ENCODE measurements around the gene TPK1. TPM values are rescaled to one million over a fixed set of nuclear protein-coding genes. Genes with fewer than 3 reads are reported as not detected.

Gene TPK1
- polyA plus RNA-seq, 2 of the 4 experiments (the other 2 are of a cell fraction) = 1.4 to 2.5 TPM

DNA sequence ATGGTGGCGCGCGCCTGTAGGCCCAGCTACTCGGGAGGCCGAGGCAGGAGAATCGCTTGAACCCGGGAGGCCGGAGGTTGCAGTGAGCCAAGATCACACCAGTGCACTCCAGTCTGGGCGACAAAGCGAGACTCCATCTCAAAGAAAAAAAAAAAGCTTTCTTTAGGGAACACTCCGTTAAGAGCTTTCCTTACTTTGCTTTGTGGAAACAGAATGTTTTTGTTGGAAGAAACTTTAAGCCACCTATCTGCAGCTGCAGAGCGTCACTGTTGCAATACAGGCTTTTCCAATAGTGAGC is 641 bp upstream of the TPK1 start:
- Histone ChIP-seq H3K27ac (peak overlapping the region; percentile 91 to 93), H3K4me3 (peak overlapping the region; percentile 75), H3K4me1 (0 out of 3 replicates have a peak, but pooled peaks cover 4% of the 10 kb centered on the region), H3K9me3 (no peaks in the 10 kb centered on the region), H3K4me2 (peak overlapping the region; percentile 73)
- TF ChIP-seq RCOR1 (IDR thresholded peaks at IDR 0.05; ENCODE audit: low read depth, low read length) (no peak), CHD4 (IDR thresholded peaks at IDR 0.05; ENCODE audit: borderline replicate concordance) (0 out of 2 replicates have a peak, but pooled peaks have one; percentile 22), SMC3 (IDR thresholded peaks at IDR 0.05) (no peak)
- WGBS (ENCODE audit: missing lambda C conversion rate) = 68% methylated on average over 12 of the region's 12 CpGs
- FAIRE-seq (no peak), DNase-seq (ENCODE audit: low read depth in 1 of 2, low spot score in 1 of 2) (no peak), ATAC-seq (no peak)
- ChIA-PET CTCF (interaction anchor here (0.6 to 2.0 kb wide), 4 partner anchors 17 to 1982 kb away, joined by 3 to 7 read pairs (median 3); no protein-coding TSS in a partner anchor), POLR2A (interaction anchor here (0.7 to 1.5 kb wide), 4 partner anchors 9 to 93 kb away, joined by 3 to 5 read pairs (median 4); no protein-coding TSS in a partner anchor)

DNA sequence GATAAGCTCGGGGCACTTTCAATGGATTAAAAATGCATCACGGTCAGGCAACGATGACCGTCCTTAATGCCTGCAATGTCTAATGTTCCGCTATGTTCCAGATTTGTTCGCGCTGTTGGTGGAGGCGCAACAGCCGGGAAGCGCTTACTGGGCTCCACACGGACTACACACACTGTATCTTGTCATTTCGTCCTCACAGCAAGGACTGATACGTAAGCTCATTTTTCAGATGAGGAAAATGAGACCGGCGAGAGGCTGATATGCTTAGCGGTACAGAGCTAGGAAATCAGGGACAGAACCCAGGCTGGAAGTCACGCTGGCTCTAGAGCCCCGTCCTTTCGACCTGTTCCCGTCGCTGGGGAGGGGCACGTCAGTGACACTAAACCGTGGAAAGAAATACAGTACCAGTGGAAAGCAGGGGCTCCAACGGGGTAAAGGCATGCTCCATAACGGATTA is 670 bp downstream of the TPK1 start:
- POLR2A ChIA-PET = interaction anchor here (0.8 to 1.5 kb wide), 3 partner anchors 13 to 50 kb away, joined by 3 read pairs; no protein-coding TSS in a partner anchor
- peak overlapping the region; percentile 73 for H3K4me2 ChIP-seq
- TF ChIP-seq, protein P1, sequence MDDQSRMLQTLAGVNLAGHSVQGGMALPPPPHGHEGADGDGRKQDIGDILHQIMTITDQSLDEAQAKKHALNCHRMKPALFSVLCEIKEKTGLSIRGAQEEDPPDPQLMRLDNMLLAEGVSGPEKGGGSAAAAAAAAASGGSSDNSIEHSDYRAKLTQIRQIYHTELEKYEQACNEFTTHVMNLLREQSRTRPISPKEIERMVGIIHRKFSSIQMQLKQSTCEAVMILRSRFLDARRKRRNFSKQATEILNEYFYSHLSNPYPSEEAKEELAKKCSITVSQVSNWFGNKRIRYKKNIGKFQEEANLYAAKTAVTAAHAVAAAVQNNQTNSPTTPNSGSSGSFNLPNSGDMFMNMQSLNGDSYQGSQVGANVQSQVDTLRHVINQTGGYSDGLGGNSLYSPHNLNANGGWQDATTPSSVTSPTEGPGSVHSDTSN (IDR thresholded peaks at IDR 0.05) = no peak
- TF ChIP-seq, protein P2, sequence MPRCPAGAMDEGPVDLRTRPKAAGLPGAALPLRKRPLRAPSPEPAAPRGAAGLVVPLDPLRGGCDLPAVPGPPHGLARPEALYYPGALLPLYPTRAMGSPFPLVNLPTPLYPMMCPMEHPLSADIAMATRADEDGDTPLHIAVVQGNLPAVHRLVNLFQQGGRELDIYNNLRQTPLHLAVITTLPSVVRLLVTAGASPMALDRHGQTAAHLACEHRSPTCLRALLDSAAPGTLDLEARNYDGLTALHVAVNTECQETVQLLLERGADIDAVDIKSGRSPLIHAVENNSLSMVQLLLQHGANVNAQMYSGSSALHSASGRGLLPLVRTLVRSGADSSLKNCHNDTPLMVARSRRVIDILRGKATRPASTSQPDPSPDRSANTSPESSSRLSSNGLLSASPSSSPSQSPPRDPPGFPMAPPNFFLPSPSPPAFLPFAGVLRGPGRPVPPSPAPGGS (IDR thresholded peaks at IDR 0.05) = no peak
- TF ChIP-seq EHF (CRISPR knock-in tag; IDR thresholded peaks at IDR 0.05) = no peak
- peak; percentile 20 to 55 for DNase-seq (ENCODE audit: low read depth in 1 of 2, low spot score in 1 of 2)
- CTCF ChIA-PET = interaction anchor here (0.6 to 1.2 kb wide), 2 partner anchors 11 to 20 kb away, joined by 3 to 4 read pairs; no protein-coding TSS in a partner anchor
- WGBS (ENCODE audit: missing lambda C conversion rate) = 2% methylated on average over 25 of the region's 25 CpGs
- no peak for FAIRE-seq
- H3K4me1 ChIP-seq = 0 out of 3 replicates have a peak, but pooled peaks cover 4% of the 10 kb centered on the region
- H3K4me3 ChIP-seq = peak overlapping the region; percentile 75
- ATAC-seq = peak; percentile 72 to 74
- peak overlapping the region; percentile 91 to 93 for H3K27ac ChIP-seq
- no peaks in the 10 kb centered on the region for H3K9me3 ChIP-seq

DNA sequence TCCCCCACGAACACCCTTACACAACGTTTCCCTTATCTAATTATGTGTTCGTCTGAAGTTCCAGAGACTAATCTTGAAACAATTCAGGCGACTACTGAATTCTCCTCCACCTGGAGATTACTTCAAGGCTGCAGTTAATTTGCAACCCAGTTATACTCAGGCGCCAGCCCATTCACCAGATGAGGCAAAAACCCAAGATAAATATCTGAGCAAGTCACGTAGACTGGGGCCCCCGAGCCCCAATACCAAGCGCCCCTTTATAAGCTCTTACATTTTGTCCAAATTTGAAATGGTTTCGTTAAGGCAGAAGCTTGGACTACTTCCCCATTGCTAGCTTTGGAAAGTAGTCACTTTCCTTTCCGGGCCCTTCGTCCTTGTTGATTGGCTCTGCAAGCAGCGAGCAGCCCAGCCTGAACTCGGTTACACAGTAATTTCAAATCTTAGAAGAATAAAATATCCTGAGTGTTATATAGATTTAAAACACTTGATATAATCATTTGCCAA is 1.2 kb downstream of the TPK1 start:
- DNase-seq (ENCODE audit: low read depth in 1 of 2, low spot score in 1 of 2) (peak in 1 of 2 experiments; percentile 1), ATAC-seq (peak in 1 of 2 experiments; percentile 4; a peak in 3 of 6 replicates), FAIRE-seq (no peak)
- H3K27ac ChIP-seq = peak overlapping the region; percentile 91 to 93; a peak in 5 of 6 replicates
- WGBS (ENCODE audit: missing lambda C conversion rate) = 57% methylated on average over 13 of the region's 13 CpGs
- H3K4me2 ChIP-seq = peak overlapping the region; percentile 73
- H3K4me1 ChIP-seq = 0 out of 3 replicates have a peak, but pooled peaks cover 4% of the 10 kb centered on the region
- POLR2A ChIA-PET = interaction anchor here (0.9 kb wide), 1 partner anchor 12 kb away, joined by 3 read pairs; no protein-coding TSS in a partner anchor
- H3K4me3 ChIP-seq = peak overlapping the region; percentile 75
- TF ChIP-seq ESRRA (IDR thresholded peaks at IDR 0.05; ENCODE audit: borderline replicate concordance, low read length) (no peak), PHF8 (IDR thresholded peaks at IDR 0.05; ENCODE audit: borderline replicate concordance, low read depth) (no peak), KDM5A (IDR thresholded peaks at IDR 0.05) (no peak), HDAC2 (IDR thresholded peaks at IDR 0.05) (no peak), KDM1A (IDR thresholded peaks at IDR 0.05; ENCODE audit: low read depth) (no peak), SMC3 (IDR thresholded peaks at IDR 0.05) (no peak), CBX8 (IDR thresholded peaks at IDR 0.05) (no peak), ZC3H11A (IDR thresholded peaks at IDR 0.05) (no peak), ZFP36 (IDR thresholded peaks at IDR 0.05; ENCODE audit: borderline replicate concordance, partially characterized antibody) (no peak), TP53 (CRISPR knock-in tag; IDR thresholded peaks at IDR 0.05) (no peak), ZNF302 (CRISPR knock-in tag; IDR thresholded peaks at IDR 0.05) (no peak), CHD2 (IDR thresholded peaks at IDR 0.05; ENCODE audit: low read length, partially characterized antibody) (no peak), ZSCAN20 (CRISPR knock-in tag; IDR thresholded peaks at IDR 0.05) (no peak), EHF (CRISPR knock-in tag; IDR thresholded peaks at IDR 0.05) (no peak), CBX2 (IDR thresholded peaks at IDR 0.05; ENCODE audit: borderline replicate concordance, low read depth) (no peak), CEBPB (IDR thresholded peaks at IDR 0.05) (no peak)
- TF ChIP-seq, protein P1 (IDR thresholded peaks at IDR 0.05) = no peak
- TF ChIP-seq, protein P3, sequence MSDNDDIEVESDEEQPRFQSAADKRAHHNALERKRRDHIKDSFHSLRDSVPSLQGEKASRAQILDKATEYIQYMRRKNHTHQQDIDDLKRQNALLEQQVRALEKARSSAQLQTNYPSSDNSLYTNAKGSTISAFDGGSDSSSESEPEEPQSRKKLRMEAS (IDR thresholded peaks at IDR 0.05) = no peak
- TF ChIP-seq, protein P2 (IDR thresholded peaks at IDR 0.05) = no peak
- CTCF ChIA-PET = interaction anchor here (0.6 kb wide), 1 partner anchor 10 kb away, joined by 3 read pairs; no protein-coding TSS in a partner anchor
- H3K9me3 ChIP-seq = no peaks in the 10 kb centered on the region
